SIG-M5 (cell line): ENCODE data around the gene CDIPT.
"Not testable (repeated sequence)": the region's sequence is repeated elsewhere in the genome, so short reads cannot be mapped to it uniquely, and the experiment has no call there.

Source experiments
- DNase-seq: peaks from one replicate; lab custom pipeline; 2025; lab: John Stamatoyannopoulos, UW

The CDIPT gene, protein sequence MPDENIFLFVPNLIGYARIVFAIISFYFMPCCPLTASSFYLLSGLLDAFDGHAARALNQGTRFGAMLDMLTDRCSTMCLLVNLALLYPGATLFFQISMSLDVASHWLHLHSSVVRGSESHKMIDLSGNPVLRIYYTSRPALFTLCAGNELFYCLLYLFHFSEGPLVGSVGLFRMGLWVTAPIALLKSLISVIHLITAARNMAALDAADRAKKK

DNA sequence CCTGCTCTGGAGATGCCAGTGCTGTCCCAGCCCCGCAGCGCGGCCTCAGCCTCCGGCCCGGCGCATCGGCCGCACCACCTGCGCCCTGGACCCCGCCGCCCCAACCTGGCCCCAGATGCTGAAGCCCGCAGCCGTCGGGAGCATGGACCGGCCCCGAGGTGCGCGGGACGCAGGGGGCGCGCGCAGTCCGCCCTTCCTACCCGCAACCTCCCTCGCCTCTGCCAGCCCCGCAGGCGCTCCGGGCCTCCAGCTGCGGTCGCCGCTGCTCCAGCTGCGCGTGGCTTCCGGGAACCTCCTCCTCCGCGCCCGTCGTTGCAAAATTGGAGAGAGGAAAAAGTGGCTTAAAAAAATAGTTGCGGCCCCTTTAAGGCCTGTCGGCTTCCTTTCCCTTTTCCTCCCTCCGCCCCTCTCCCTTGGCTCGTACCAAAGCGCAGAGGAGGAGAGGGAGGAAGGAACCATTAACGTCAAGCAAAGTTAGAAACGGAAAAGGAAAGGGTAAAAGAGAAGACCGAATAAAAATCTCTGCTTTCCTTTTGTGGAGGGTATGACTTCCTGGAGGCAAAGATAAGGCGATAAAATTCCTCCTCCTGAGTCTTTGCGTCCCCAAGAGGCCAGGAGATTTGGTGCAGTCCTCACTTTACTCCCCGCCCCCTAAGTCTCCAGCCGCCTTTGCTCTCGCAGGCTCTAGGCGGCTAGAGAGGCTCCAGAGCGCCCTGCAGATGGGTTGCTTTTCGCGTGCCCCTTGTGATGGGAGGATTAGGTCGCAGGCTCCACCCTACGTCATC lies at the start of gene CDIPT:
CDIPT (minus strand) TSS at position 343 of the 785 bp plus-strand sequence. CDS start 369 bp downstream, outside the sequence.
- peak; percentile 67 for DNase-seq

- DNase-seq = no peak
Measured at GRCh38 chr16:29912087-29912486, 49.1 kb upstream of the CDIPT start.

DNA sequence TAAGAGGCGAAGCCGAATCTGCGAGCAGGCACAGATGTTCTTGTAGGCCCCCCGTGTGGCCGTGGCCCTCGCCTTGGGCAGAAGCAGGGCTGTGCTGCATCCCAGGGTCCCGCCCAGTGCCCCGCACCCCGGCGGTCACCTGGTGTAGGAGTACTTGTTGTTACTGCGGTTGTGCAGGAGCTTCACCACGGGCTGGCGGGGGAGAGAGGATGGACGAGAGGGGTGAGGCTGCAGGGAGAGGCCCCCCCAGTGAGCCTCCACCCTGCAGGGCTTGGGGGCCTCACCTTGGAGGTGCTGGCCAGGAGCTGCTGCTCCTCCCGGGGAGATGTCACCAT lies 48.6 kb upstream of the CDIPT start:
- DNase-seq = no peak

DNA sequence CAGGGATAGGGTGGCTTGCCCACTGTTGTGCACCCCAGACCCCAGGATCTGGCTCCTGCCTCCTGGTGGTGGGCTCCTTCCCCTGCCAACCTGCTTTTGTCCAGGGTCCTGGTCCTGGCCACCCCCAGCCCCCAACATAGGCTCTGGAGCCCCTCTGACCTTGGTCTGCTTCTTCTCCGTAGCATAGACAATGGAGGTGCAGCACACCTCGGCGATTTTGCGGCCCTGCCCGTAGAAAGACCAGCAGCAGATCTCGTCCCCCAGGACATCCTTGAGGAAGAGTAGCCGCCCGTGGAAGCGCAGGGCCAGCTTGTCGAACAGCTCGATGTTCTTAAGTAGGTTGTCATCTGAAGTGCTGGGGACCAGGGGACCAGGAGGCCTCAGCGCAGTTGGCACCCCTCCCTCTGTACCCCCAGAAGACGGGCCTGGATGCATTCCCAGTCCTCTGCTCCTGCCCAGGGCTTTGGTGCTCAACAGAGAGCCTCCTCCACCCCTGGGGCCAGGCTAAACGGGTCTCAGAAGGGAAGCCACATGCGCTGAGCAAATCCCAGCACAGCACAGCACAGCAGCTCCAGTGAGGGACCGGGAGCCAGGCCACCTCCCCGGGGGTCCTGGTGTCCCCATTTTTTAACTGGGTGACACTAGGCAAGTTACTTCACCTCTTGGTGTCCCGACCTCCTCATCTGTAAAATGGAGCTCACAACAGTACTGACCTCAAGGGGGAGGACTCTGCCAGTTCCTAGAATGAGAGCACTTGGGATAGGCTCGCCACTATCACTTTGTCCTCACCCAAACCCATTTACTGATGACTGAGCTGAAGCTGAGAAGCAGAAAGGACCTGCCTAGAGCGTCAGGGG lies 48.0 kb upstream of the CDIPT start:
- no peak for DNase-seq

- DNase-seq = not testable (repeated sequence)
Measured at GRCh38 chr16:29909851-29910250, 46.8 kb upstream of the CDIPT start.

GRCh38 chr16:29909391-29909790 lies 46.4 kb upstream of the CDIPT start:
- DNase-seq = peak; percentile 44

DNA sequence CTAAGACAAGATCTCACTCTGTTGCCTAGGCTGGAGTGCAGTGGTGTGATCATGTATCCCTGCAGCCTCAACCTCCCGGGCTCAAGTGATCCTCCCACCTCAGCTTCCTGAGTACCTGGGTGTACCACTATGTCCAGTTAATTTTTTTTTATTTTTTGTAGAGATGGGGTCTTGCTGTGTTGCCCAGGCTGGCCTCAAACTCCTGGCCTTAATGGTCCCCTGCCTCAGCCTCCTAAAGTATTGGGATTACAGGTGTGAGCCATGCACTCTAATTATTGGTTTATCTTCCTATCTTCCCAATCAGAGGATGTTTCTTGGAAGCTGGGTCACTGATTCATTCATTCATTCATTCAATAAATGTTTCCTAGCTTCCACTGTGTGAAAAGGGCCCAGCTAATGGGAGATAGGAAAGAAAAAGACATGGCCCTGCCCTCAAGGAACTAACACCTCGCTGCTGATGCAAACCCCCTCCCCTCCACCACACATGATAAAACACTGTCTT lies 45.7 kb upstream of the CDIPT start:
- DNase-seq = no peak

DNA sequence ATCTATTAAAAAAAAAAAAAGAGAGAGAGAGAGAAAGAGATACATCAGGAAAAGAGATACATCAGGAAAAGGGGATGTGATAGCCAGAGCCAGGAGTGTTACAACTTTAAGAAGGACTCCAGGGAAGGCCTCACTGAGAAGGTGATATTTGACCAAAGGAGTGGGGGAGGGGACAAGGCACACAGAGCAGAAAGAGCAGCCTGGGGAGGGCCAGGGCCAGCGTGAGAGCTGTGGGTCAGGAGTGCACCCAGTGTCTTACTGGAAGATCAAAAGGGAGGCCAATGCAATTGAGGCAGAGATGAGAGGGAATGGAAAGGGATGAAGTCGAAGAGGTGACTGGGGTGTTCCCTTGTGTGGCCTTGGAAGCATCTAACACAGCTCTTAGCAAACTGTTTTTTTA lies 44.9 kb upstream of the CDIPT start:
- no peak for DNase-seq

GRCh38 chr16:29906520-29907244 lies 43.7 kb upstream of the CDIPT start:
- no peak for DNase-seq

GRCh38 chr16:29905668-29906067 lies 42.6 kb upstream of the CDIPT start:
- DNase-seq = no peak

DNA sequence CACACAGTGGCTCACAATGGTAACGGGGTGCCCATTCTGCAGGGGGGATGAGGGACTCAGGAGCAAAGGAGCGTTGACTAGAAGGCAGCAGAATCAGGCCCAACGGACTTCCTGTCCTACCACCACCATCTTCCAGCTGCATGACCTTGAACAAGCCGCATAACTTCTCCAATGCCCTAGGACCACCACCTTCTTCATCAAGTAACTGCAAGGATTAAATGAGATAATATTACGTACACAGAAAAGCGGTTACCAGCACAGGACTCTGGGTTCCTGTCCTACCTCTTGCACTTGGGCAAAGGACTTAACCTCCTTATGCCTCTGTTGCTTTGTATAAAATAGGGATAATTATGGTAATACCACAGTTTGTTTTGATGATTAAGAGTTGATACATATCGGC lies 41.9 kb upstream of the CDIPT start:
- DNase-seq = no peak

- no peak for DNase-seq
Measured at GRCh38 chr16:29903590-29903989, 40.6 kb upstream of the CDIPT start.

- DNase-seq = no peak
Measured at GRCh38 chr16:29901607-29901945, 38.5 kb upstream of the CDIPT start.

GRCh38 chr16:29900888-29901606 lies 38.0 kb upstream of the CDIPT start:
- DNase-seq = no peak

GRCh38 chr16:29900102-29900887 lies 37.3 kb upstream of the CDIPT start, which contains the start of gene ASPHD1:
TSS of gene ASPHD1 (plus strand) at chr16:29900488. CDS start at chr16:29900972, 484 bp downstream.
- DNase-seq = no peak

DNA sequence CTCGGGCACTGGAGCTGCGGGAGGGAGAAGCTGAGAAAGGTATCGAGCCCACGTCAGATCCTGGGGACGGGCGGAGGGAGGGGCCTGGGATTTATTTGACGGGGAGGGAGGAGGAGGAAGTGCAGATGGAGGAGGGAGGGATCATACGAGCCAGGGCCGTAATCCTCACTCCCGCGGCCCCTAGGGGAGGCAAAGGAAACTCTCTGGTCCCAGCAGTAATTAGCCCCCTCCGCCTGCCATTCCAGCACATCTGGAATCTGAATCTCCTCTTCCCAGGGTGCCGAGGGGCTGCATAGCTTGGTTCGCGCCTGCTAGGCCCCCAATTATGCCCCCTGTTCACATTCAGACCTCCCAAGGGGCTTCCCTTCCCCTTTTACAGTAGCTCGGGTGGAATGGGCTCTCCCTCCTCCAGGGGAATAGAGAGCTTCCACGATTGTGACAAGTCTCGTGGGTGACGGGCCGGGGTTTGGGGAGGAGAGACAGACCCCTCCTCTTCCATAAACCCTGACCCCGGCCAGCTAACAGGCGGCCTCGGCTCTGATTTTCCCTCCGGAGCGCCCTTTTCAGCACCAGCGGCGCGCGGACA lies 36.6 kb upstream of the CDIPT start, which contains the start of gene SEZ6L2:
SEZ6L2 (minus strand) TSS at position 35 of the 586 bp plus-strand sequence. CDS start 531 bp downstream, outside the sequence.
- peak; percentile 40 for DNase-seq

DNA sequence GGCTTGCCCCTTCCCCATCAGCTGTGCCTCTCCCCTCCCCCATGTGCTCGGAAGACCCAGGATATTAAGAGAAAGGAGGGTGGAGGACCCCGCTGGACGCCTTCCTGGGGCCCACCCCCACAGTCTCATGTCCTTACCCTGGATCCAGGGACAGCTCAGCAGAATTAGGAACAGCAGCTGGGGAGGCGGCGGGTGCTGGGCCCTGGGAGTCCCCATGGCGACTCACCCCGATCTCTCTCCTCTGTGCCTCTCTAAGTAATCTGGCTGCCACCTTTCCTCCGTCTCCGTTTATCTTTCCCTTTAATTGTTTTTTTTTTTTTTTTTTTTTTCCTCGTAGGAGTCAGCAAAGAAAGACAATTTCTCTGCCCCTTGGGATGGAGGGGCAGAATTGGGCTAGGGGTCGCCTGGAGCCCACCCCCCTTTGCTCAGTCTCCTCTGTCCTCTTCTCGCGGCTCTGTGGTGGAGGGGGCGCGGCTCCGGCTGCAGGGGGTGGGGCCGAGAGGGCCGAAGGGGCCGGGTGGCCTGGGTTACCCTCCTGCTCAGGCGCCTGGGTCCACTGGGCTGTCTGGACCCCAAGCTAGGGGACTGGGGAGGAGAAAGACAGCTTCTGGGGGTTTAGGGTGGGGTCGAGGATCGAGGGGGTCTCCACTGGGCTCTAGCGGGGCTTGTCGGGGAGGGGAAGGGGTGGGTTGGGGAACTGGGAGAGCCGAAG lies 35.9 kb upstream of the CDIPT start:
- DNase-seq = no peak

DNA sequence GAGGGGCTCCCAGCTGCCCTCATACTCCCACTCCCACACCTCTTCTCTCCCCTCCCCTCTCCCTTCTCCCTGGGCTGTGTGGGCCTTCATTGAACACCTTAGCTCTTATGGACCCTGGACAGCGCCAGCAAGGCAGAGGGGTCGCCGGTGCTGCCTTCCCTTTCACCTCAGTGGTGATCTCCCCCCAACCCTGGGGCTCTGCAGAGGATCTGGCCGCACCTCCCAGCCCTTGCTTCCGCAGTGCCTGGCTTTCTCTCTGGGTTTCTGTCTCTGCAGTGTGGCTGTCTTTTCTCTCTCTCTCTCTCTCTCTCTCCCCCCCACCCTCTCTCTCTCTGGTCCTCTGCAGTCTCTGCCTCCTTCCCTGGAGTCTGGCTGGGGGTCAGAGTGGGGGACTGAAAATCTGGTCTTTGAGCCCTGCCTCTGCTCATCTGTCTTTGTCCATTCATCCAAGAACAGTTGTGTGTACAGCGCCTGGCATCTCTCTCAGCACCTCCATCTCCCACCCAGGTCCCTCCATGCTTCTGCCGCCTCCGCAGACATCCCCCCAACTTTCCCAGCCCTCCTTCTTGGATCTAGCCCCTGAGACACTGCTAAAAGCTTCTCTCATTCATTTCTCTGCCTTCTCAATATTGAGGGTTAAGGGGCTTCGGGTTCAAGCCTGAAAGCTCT lies 35.2 kb upstream of the CDIPT start:
- DNase-seq = no peak

DNA sequence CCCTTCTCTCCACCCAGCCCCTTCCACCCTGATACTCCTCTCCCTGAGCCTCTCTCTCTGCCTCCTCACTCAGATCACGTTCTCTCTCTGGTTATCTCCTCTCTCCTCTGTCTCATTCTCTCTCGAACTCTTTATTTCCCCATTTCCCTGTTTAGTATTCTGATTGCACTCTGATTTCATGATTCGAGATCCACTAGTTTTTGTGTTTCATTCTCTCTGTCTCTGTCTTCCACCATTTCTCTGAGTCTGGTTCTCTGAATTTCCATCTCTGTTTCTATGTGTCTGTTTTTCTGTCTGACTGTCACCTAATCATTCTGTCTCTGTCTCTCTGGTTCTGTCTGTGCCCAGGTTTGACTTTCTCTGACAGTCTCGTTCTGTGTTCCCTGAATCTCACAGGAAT lies 34.3 kb upstream of the CDIPT start:
- DNase-seq = no peak
